GM21390 (cell line): Measurements from ENCODE around the gene SOX4.
"Not testable (repeated sequence)": the region's sequence is repeated elsewhere in the genome, so short reads cannot be mapped to it uniquely, and the experiment has no call there.

Experiments
- ATAC-seq: cut with Tn5 transposase; IDR thresholded peaks from one replicate; pipeline ENCODE4 v1.9.1; 2021; ENCODE audit not compliant: unreplicated experiment

The SOX4 gene

DNA sequence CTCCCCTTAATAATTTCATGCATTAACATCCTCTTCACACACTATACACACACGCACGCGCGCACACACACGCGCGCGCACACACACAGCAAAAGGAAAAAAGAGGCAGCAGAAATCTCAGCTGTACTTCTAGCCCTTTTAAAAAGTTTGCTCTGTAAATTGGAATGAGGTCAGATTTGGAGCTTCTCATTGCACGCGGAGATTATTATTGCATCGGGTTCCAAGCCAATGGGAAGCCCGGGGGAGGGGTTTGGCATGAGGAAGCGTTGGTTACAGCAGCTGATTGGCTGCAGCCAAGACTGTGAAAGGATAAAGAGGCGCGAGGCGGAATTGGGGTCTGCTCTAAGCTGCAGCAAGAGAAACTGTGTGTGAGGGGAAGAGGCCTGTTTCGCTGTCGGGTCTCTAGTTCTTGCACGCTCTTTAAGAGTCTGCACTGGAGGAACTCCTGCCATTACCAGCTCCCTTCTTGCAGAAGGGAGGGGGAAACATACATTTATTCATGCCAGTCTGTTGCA is at the start of gene SOX4:
TSS of gene SOX4 (plus strand) at position 340 of the 515 bp plus-strand sequence. CDS start 784 bp downstream, outside the sequence.
- ATAC-seq = peak; percentile 62

DNA sequence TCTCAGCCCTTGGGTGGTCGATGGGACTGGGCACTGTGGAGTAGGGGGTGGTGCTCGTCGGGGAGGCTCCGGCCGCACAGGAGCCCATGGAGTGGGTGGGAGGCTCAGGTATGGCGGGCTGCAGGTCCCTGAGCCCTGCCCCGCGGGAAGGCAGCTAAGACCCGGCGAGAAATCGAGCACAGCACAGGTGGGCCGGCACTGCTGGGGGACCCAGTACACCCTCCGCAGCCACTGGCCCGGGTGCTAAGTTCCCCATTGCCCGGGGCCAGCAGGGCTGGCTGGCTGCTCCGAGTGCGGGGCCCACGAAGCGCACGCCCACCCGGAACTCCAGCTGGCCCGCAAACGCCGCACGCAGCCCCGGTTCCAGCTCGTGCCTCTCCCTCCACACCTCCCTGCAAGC is 41.3 kb upstream of the SOX4 start:
- ATAC-seq = not testable (repeated sequence)

DNA sequence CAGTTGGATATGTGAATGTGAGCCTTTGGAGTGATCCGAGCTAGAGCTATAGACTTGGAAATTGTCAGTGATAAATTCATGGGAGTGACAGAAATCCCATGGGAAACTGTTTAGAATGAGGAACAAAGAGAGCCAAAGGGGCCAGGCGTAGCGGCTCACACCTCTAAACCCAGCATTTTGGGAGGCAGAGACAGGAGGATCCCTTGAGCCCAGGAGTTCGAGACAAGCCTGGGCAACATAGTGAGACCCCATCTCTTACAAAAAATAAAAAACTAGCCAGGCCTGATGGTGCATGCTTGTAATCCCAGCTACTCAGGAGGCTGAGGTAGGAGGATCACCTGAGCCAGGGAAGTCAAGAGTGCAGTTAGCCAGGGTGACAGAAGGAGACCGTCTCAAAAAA is 39.3 kb upstream of the SOX4 start:
- ATAC-seq = no peak

DNA sequence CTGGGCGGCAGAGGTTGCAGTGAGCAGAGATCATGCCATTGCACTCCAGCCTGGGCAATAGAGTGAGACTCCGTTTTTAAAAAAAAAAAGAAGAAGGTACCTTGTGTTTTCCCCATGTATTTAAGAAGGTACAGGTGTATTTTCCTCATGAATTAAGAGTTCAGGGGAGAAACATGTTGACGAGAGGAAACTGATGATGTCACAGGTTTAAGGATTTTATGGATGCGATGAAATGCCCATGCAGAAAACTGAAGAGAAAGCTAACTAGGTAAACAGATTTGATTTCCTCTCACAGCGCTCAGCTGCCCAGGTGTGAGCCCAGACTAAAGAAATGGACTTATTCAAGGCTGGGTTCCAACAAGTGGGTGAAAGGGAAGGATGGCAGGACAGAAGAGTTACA is 38.4 kb upstream of the SOX4 start:
- no peak for ATAC-seq

DNA sequence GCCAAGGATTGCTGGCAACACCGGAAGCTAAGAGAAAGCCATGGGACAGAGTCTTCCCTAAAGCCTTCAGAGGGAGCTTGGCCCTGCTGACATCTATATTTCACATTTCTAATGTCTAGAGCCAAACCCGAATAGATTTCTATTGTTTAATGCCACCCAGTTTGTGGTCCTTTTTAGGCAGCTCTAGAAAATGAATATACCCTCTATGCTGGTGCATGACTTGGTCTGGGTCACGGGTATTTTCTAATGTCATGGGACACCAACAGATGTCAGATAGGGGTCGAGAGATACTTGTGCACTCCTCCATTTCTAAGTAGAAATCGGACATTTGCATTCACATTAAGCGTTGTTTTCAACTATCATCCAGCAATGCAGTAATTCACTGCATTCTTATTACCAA is 37.0 kb upstream of the SOX4 start:
- no peak for ATAC-seq

DNA sequence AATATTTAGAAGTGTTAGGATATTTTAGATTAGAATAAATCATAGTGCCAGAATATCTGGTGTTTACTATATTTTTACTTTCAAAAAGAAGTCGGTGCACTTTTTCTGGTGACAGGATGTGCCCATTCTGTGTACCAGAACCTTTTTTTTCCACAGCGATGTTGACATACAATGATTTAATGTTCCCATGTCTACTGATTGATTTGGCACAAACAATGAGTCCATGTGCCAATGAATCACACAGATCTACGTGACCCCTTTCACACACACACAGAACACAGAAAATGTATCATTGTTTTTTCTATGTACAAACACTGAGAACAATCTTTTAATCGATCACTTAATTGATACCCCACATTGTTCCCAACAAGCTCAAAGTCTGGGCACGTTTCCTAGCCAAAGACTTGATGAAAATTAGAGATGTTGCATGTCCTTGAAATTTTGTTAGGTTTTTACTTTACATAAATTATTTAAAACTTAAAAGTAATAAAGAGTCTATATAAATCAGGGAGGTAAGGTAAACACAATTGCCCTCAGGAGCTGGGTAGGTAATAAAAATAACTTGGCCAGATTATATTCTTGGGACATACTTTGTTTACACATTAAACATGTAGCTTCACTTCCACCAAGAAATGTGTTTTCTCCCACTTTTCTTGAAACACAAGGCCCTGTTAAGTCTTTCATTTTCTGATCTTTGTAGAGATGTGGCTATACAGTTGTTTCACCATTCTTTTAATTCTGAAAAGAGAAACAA is 36.4 kb upstream of the SOX4 start:
- no peak for ATAC-seq

DNA sequence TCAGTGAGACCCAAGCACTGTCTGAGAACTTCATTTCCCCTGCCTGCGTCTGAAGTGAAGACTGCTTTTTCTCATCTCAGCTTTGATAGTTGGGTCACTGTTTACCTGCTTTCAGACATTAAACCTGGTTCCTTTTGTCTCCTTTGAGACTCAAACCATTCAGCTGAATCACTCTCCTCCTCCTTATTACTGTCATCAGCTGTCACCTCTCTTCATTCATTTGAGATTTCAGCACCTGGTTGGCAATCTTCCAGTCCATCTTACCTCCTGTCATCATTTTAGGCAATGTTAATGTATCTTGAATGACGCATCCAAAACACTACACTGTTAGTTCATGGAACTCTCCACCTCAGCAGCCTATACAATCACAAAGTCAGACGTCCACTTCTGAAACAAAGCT is 34.3 kb upstream of the SOX4 start:
- no peak for ATAC-seq

DNA sequence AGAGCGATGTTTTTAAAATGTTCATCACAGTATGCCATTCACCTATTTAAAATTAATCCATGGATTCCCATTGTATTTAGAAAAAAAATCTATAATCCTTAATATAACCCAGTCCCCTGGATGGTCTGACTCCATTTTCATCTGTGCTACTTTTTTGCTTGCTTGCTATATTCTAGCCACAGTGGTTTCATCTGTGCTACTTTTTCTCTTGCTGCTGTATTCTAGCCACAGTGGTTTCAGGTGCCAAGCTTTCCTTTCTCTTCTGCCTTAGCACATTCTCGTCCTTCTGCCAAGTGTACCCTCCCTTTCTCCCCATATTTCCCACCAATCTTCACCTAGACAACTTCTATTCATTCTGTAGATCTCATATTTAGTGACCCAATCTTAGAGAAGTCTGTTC is 33.3 kb upstream of the SOX4 start:
- ATAC-seq = no peak

DNA sequence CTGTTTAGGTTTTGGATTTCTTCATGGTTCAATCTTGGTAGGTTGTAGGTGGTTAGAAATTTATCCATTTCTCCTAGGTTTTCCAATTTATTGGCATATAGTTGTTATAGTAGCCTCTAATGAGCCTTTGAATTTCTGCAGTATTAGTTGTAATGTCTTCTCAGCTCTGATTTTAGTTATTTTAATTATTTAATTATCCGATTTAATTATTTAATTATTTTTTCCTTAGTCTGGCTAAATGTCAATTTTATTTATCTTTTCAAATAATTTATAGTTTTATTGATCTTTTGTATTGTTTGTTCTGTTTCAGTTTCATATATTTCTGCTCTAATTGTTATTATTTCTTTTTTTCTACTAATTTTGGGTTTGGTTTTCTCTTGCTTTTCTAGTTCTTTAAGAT is 28.1 kb upstream of the SOX4 start:
- ATAC-seq = no peak

DNA sequence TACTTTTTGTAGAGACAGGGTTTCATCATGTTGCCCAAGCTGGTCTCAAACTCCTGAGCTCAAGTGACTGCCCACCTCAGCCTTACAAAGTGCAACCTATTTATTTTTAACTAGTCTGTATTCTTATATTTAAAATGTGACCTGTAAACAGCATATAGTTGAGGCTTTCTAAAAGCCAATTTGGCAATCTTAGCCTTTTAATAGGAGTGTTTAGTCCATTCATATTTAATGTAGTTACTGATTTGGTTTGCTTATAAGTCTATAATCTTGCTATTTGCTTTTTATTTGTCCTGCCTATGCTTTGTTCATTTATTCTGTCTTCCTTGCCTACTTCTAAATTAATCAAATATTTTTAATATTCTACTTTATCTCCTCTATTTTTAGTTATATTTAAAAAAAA is 15.0 kb upstream of the SOX4 start:
- ATAC-seq = no peak

DNA sequence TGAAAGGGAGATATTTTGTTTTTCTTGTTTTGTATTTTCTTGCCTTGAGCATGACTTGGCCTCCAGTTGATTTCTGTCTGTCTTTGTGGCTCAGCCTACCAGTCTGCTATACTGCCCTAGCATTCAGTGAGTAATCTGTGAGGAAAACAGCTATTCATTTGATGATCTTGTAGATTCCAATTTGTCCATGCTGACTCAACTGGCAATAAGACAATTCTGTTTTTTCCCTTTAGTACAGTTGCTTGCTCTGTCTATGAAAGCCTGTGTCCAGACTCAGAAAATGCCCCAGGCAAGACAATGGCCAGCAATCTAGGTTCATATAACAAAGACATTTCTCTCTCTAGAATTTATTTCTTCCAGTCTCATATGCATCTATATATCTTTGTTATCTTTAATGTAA is 10.9 kb upstream of the SOX4 start:
- ATAC-seq = no peak

DNA sequence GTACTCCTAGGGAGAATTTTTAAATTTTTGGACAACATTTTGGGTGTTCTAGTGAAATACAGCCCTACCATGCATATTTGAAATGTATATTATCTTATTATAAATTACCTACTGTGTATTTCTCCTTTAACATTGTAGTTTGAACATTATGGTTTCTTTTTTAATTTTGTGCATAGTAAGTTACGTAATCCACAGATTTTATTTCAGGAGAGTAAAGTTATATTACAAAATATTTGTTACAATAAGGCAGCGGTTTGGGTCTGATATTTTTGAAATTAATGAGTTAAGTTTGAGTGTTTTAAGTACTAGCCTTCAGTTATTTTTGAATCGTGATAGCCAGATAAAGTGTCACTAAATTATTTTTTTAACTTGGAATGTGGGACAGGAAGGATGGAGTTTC is 7.3 kb upstream of the SOX4 start:
- ATAC-seq = no peak

DNA sequence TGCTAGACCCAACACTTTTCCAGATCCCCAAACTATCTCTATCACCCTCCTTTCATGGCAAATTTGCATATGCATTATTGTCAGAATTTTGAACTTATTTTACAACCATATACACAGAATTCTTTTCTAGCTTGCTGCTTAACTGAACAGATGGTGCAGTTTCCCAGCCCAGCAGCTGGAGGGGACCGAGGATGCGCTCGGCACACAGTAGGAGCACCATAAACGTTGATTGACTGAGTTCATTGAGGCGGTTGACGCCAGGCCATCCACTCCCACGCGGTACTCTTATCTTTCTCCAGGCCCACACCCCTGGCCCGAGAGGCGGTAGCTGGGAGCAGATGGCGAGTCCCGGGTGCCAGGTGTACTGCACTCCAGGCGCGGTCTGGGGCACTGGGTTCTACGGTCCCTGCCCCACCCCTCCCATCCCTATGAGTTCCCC is 6.8 kb upstream of the SOX4 start:
- peak; percentile 5 for ATAC-seq

DNA sequence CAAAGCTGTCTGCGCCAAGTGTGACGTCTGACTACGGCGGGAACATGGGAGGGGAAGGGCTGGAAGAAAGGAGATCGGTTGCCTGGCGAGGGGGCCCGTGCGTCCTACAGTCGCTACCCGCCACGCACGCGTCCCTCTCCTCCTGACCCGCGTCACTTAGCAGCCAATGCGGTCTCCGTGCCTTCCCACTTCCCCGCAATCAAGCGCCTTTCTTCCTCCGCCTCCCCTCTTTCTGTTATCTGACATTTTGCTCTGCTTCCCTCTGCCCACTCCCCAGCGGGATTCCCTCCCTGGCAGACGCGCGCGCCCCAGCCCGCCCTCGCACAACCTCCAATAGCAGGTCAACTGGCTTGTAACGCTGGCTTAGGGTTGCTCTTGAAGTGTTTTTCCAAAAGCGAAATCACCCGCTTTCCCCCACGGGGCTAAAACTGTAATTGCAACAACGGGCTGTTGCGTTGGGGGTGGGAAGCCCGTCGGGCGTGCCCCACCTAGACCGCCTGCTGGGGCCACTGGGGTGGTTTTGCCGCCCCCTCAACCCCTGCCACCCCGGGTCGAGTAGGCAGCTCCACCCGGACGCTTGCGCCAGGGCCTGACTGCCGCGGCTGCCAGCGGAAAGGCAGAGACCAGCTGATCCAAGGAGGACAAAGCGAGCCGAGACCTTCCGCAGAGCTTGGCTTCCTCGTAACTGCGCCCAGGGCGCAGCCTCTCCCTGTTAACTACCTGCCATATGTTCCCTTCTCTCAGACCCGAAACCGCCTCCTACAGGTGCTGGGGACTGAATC is 6.2 kb upstream of the SOX4 start:
- ATAC-seq = peak; percentile 34

DNA sequence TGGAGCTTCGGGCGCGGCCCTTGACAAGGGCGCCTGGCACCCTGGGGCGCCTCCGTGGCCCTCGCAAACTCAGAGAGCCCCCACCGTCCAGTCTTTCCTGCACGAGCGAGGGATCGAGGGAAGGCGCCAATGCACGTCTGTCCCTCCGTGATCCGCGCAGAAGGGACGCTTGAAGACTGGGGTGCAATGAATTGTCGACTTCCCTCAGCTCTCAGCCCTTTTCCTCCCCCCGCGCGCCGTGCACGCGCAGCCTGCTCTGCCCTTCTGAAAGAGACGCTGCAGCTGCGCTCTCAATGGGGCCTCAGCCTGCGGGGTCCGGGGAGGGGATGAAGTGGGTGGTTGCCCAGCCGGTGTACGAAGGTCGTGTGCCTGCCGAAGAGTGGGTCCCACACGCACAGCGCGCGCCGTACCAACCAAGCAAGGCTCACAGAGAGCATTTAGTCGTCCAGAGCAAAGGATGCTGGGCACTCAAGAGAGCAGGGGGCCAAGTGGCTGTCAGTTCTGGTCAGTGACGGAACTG is 5.5 kb upstream of the SOX4 start:
- ATAC-seq = peak; percentile 36

DNA sequence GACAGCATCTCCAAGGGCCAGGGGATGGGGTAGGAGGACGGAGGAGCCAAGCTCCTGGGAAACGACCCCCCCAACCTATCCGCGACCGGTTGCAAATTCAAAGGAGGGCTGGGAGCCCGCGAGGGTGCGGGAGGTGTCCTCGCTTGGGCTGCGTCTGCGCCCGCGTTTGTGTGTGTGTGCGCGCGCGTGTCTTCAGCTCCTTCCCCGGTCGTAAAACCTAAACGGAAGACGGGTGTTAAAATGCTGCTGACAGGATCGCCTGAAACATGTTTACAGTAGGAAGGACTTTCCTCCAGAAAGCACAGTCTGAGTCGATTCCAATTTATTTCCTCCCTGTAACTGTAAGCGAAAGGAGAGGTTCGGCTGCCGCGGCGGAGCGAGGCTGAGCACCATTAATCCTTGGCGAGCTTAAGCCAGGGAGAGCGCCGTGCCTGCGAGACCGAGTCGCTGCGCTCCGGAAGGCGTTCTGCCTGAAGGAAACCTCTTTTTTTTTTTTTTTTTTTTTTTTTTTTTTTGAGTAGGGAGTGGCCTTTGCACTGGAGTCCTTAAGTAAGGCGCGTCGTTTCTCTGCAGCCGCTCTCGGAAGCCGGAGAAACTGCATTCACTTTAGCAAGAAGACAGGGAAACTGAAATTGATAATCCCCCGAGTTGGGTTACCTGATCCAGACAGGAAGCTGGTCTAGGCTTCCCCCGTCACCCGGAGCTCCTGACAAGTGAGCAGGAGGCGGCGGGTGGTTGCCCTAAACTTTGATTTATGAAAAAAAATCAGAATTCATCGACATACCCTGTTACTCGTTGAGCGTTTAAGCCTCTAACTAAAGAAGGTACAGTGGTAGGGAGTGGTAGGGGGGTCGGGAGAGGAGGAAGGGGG is 4.8 kb upstream of the SOX4 start:
- peak; percentile 28 for ATAC-seq

DNA sequence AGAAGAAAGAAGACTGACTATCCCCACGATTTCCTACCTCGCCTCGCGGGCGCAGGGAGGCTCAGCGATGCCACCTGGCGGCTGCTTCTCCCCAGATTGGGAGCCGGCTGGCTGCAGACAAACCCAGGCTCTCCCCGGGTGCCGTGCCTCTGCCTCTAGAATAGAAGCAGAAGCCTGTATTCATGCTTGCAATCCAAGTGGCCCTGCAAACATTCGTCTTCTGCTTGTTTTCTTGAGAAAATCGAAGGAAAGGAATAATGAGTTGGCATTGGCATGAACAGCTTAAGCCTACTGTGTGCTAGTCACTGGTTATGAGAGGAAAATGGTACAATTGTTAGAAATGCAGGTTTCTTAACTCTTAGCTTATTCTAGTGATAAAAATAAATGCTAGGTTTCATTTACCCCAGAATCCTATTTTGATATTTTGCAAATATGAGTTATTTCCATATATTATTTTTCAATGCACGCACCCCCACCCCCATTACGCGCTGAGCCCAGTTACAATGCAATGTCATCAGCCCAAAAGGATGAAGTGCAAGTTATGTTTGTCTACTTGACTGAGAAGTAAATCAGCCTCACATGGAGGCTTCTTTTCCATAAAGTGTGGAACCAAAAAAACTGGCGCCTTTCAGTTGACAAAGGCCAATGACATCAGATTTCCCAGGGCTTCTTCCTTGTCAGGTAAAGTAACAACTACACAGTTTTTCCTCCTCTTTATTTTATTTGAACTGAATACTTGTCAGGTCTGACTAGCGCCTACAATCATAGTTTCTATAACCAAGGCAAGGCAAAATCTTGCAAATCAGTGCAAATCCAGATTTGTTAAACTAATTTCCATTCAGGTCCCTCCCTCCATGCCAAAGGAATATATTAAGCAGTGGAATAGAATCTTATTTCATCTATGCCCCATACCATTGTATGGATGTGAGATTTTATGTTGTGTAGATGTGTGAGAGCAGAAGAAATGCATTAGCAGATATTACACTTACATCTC is 3.9 kb upstream of the SOX4 start:
- ATAC-seq = peak; percentile 28

DNA sequence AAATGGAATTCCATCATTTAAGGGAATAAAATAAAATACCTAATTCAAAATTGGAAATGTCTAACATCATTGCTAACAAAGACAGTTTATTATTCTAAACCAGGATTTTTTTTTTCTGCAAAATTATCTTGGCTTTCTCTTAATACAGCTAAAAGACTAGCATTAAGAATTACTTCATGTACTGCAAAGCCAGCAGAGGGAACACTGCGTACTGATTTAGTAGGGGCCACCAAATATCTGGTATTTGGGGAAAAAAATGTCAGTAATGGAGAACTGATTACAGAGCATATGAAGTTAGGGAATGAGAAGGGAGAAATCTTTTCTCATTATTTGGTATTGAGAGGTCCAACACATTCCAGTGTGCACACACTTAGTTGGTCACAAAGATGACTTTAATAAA is 3.2 kb upstream of the SOX4 start:
- ATAC-seq = no peak

DNA sequence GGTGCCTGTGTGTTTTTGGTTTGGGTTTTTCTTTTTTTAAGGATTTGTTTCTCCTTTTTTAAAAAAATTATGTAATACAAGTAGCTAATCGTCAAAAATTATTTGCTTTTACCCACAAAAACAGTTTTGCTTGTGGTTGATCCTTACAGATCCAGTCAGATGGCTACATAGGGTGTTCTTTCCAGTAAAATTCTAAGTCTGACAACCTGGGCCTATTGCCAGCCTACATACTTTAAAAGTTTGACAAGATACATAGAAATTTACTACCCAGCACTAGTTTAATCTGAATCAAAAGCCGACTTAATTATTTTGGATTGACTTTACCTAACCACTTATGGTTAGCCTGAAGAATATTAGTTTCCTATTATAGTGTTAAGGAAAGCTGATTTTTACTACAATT is 2.1 kb upstream of the SOX4 start:
- ATAC-seq = no peak

DNA sequence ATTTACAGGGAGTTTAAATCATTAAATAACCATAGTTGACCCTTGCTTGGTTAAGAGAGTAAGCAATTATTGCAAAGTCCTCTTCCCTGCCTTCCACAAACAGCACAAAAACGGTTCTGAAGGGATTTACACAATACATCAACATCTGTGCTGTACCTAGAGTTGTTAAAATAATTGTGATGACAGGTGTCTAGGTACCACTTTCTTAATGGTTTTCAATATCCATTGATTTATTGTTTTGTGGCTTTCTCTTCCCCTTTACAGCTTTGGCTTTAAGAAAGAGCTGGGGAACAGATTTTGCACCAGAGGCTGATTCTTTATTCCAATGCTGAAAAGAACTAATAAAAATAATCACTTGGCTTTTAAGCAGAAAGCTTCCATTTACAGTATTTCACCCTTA is 598 bp upstream of the SOX4 start:
- no peak for ATAC-seq
